ENCODE results near the gene GATA3.

GATA3 gene

DNA sequence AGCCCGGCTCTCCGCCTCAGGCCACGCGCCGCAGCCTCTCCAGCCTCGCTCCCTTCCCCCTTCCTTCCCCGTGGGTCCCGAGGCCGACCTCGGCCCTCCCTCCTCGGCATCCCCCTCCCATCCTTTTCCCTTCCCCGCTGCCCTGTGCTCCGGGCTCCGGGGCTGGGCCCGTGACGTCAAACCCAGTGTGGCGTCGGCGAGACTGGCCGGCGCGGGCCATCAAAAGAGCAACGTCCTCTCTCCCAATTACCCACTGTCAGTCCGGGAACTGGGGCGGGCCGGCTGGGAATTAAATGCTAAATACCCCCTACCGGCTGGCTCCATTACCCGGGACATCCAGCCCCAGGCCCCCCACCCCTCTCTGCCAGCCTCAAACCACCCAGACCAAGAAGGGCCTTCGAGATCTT lies 2.6 kb upstream of the GATA3 start:
- no peak for ATAC-seq (ENCODE audit: low read depth)
- no peak for DNase-seq (ENCODE audit: low spot score)
- H3K9me3 ChIP-seq (ENCODE audit: severe bottlenecking) = no peaks in the 10 kb centered on the region
- H3K36me3 ChIP-seq (ENCODE audit: low read depth) = no peaks in the 10 kb centered on the region
- no peak overlapping the region for H3K27ac ChIP-seq (ENCODE audit: poor library complexity, severe bottlenecking)
- no peak overlapping the region for H3K4me3 ChIP-seq (ENCODE audit: severe bottlenecking)
- no peaks in the 10 kb centered on the region for H3K27me3 ChIP-seq (ENCODE audit: insufficient read depth, poor library complexity, severe bottlenecking)
- TF ChIP-seq, protein P1, sequence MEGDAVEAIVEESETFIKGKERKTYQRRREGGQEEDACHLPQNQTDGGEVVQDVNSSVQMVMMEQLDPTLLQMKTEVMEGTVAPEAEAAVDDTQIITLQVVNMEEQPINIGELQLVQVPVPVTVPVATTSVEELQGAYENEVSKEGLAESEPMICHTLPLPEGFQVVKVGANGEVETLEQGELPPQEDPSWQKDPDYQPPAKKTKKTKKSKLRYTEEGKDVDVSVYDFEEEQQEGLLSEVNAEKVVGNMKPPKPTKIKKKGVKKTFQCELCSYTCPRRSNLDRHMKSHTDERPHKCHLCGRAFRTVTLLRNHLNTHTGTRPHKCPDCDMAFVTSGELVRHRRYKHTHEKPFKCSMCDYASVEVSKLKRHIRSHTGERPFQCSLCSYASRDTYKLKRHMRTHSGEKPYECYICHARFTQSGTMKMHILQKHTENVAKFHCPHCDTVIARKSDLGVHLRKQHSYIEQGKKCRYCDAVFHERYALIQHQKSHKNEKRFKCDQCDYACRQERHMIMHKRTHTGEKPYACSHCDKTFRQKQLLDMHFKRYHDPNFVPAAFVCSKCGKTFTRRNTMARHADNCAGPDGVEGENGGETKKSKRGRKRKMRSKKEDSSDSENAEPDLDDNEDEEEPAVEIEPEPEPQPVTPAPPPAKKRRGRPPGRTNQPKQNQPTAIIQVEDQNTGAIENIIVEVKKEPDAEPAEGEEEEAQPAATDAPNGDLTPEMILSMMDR (IDR thresholded peaks at IDR 0.05; ENCODE audit: poor library complexity, severe bottlenecking) = no peak
- no peaks in the 10 kb centered on the region for H3K4me1 ChIP-seq (ENCODE audit: insufficient read depth, poor library complexity, severe bottlenecking)

- H3K4me1 ChIP-seq (ENCODE audit: insufficient read depth, poor library complexity, severe bottlenecking) = no peaks in the 10 kb centered on the region
- H3K36me3 ChIP-seq (ENCODE audit: low read depth) = no peaks in the 10 kb centered on the region
- no peak overlapping the region for H3K4me3 ChIP-seq (ENCODE audit: severe bottlenecking)
- TF ChIP-seq, protein P1 (IDR thresholded peaks at IDR 0.05; ENCODE audit: poor library complexity, severe bottlenecking) = no peak
- ATAC-seq (ENCODE audit: low read depth) (no peak), DNase-seq (ENCODE audit: low spot score) (no peak)
- no peaks in the 10 kb centered on the region for H3K9me3 ChIP-seq (ENCODE audit: severe bottlenecking)
- no peaks in the 10 kb centered on the region for H3K27me3 ChIP-seq (ENCODE audit: insufficient read depth, poor library complexity, severe bottlenecking)
- H3K27ac ChIP-seq (ENCODE audit: poor library complexity, severe bottlenecking) = no peak overlapping the region
Measured at GRCh38 chr10:8052341-8052955, 2.0 kb upstream of the GATA3 start.

DNA sequence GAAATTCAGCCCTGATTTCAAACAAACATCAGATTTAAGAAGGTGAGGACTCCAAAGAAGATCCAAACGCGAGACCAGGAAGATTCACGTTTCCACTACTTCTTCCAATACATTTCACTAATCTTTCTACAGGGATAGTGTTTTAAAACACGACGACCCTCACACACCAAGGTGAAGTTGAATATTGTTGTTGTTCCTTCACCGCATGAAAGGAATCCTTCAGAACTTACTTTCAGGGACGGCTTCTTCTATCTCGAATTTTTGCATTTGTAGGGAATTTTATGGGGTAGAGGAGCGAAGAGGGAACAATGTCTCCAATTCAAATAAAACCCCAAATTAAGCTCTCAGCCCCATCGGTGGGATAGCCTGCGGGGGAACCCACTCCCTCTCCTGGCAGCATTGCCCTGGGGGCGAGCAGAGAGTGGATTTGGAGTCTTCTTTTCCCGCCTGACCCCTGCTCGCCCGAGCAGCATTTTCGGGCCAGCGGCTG lies 1.5 kb upstream of the GATA3 start:
- H3K9me3 ChIP-seq (ENCODE audit: severe bottlenecking) = no peaks in the 10 kb centered on the region
- ATAC-seq (ENCODE audit: low read depth) = no peak
- TF ChIP-seq, protein P1 (IDR thresholded peaks at IDR 0.05; ENCODE audit: poor library complexity, severe bottlenecking) = no peak
- no peak for DNase-seq (ENCODE audit: low spot score)
- H3K36me3 ChIP-seq (ENCODE audit: low read depth) = no peaks in the 10 kb centered on the region
- H3K27ac ChIP-seq (ENCODE audit: poor library complexity, severe bottlenecking) = peak overlapping the region; percentile 78
- no peaks in the 10 kb centered on the region for H3K27me3 ChIP-seq (ENCODE audit: insufficient read depth, poor library complexity, severe bottlenecking)
- no peak overlapping the region for H3K4me3 ChIP-seq (ENCODE audit: severe bottlenecking)
- H3K4me1 ChIP-seq (ENCODE audit: insufficient read depth, poor library complexity, severe bottlenecking) = no peaks in the 10 kb centered on the region

GRCh38 chr10:8053446-8054243 lies 843 bp upstream of the GATA3 start:
- TF ChIP-seq, protein P1 (IDR thresholded peaks at IDR 0.05; ENCODE audit: poor library complexity, severe bottlenecking) = peak; percentile 97
- no peaks in the 10 kb centered on the region for H3K9me3 ChIP-seq (ENCODE audit: severe bottlenecking)
- H3K27ac ChIP-seq (ENCODE audit: poor library complexity, severe bottlenecking) = peak overlapping the region; percentile 78
- no peaks in the 10 kb centered on the region for H3K4me1 ChIP-seq (ENCODE audit: insufficient read depth, poor library complexity, severe bottlenecking)
- peak; percentile 85 for DNase-seq (ENCODE audit: low spot score)
- peak overlapping the region; percentile 61 for H3K4me3 ChIP-seq (ENCODE audit: severe bottlenecking)
- peak; percentile 69 for ATAC-seq (ENCODE audit: low read depth)
- H3K36me3 ChIP-seq (ENCODE audit: low read depth) = peaks cover 3% of the 10 kb centered on the region; the same call in 1 of the 2 replicates
- H3K27me3 ChIP-seq (ENCODE audit: insufficient read depth, poor library complexity, severe bottlenecking) = no peaks in the 10 kb centered on the region

- TF ChIP-seq, protein P1 (IDR thresholded peaks at IDR 0.05; ENCODE audit: poor library complexity, severe bottlenecking) = no peak
- H3K4me1 ChIP-seq (ENCODE audit: insufficient read depth, poor library complexity, severe bottlenecking) = no peaks in the 10 kb centered on the region
- peak overlapping the region; percentile 78 for H3K27ac ChIP-seq (ENCODE audit: poor library complexity, severe bottlenecking)
- peak overlapping the region; percentile 61 for H3K4me3 ChIP-seq (ENCODE audit: severe bottlenecking)
- ATAC-seq (ENCODE audit: low read depth) (peak; percentile 8; the same call in 2 of the 3 replicates), DNase-seq (ENCODE audit: low spot score) (no peak)
- no peaks in the 10 kb centered on the region for H3K9me3 ChIP-seq (ENCODE audit: severe bottlenecking)
- peaks cover 8% of the 10 kb centered on the region; the same call in 1 of the 2 replicates for H3K36me3 ChIP-seq (ENCODE audit: low read depth)
- H3K27me3 ChIP-seq (ENCODE audit: insufficient read depth, poor library complexity, severe bottlenecking) = no peaks in the 10 kb centered on the region
Measured at GRCh38 chr10:8054244-8054493, 319 bp upstream of the GATA3 start.

All from RWPE2 (cell line).